ENCODE results near the gene MEAF6.

- TF ChIP-seq POLR2A (IDR thresholded peaks at IDR 0.05) (no peak), CTCF (IDR thresholded peaks at IDR 0.05) (no peak)
These were observed 30.8 kb downstream of the MEAF6 start for GRCh38 chr1:37483785-37484184.
